HepG2 (cell line): ENCODE results near the gene GMEB2. TPM values are rescaled to one million over a fixed set of nuclear protein-coding genes. Genes with fewer than 3 reads are reported as not detected.

Source experiments
- ATRX ChIP-seq: sonication (generic); formaldehyde crosslinking; IDR thresholded peaks from 2 replicates; pipeline ENCODE4 v1.4.0; 2020; ENCODE audit warnings: missing genetic modification reagents, borderline replicate concordance
- CHD4 ChIP-seq: fragments of 200-600 bp; sonication (generic); IDR thresholded peaks from 2 replicates; pipeline ENCODE4 v1.7.0; 2017; ENCODE audit warnings: mild to moderate bottlenecking, low read length, borderline replicate concordance
- ETV6 ChIP-seq: sonication (generic); formaldehyde crosslinking; conservative IDR thresholded peaks from 2 replicates; pipeline ENCODE4 v1.4.0; 2020; ENCODE audit warnings: missing genetic modification reagents
- HOXA3 ChIP-seq: sonication (generic); formaldehyde crosslinking; IDR thresholded peaks from 2 replicates; pipeline ENCODE4 v1.5.0; 2020; ENCODE audit warnings: missing genetic modification reagents
- JUNB ChIP-seq: sonication (generic); formaldehyde crosslinking; IDR thresholded peaks from 2 replicates; pipeline ENCODE4 v1.8.0; 2022; ENCODE audit warnings: missing genetic modification reagents, mild to moderate bottlenecking, borderline replicate concordance
- MLLT10 ChIP-seq: sonication (generic); formaldehyde crosslinking; IDR thresholded peaks from 2 replicates; pipeline ENCODE4 v1.4.0; 2020; ENCODE audit warnings: missing genetic modification reagents
- PHF20 ChIP-seq: sonication (generic); formaldehyde crosslinking; IDR thresholded peaks from 2 replicates; pipeline ENCODE4 v1.5.0; 2020; ENCODE audit warnings: mild to moderate bottlenecking, missing genetic modification reagents
- POLR2G ChIP-seq: fragments of 200-400 bp; formaldehyde crosslinking; IDR thresholded peaks from 2 replicates; pipeline ENCODE4 v1.6.1; 2018; ENCODE audit warnings: mild to moderate bottlenecking, low read depth, low read length, moderate library complexity
- PRMT3 ChIP-seq: sonication (generic); formaldehyde crosslinking; IDR thresholded peaks from 2 replicates; pipeline ENCODE4 v1.8.1; 2022; ENCODE audit warnings: low read depth, mild to moderate bottlenecking, moderate library complexity, missing genetic modification reagents, borderline replicate concordance
- REL ChIP-seq: sonication (generic); formaldehyde crosslinking; conservative IDR thresholded peaks from 2 replicates; pipeline ENCODE4 v1.8.0; 2022; ENCODE audit warnings: mild to moderate bottlenecking, missing genetic modification reagents, moderate library complexity
- REXO4 ChIP-seq: sonication (generic); formaldehyde crosslinking; IDR thresholded peaks from 2 replicates; pipeline ENCODE4 v1.8.0; 2022; ENCODE audit warnings: missing genetic modification reagents, mild to moderate bottlenecking, borderline replicate concordance
- SOX5 ChIP-seq: IDR thresholded peaks from 2 replicates; pipeline ENCODE4 v1.6.1; 2016; ENCODE audit warnings: borderline replicate concordance
- SRSF9 ChIP-seq: fragments of 200-400 bp; formaldehyde crosslinking; IDR thresholded peaks from 2 replicates; pipeline ENCODE4 v1.6.1; 2018; ENCODE audit warnings: borderline replicate concordance, mild to moderate bottlenecking, low read depth, low read length; ENCODE audit not compliant: insufficient read depth, poor library complexity, severe bottlenecking
- ZFP90 ChIP-seq: sonication (generic); formaldehyde crosslinking; IDR thresholded peaks from 2 replicates; pipeline ENCODE4 v1.8.0; 2022; ENCODE audit warnings: missing genetic modification reagents, mild to moderate bottlenecking, inconsistent platforms, borderline replicate concordance
- ZNF292 ChIP-seq: sonication (generic); formaldehyde crosslinking; IDR thresholded peaks from 2 replicates; pipeline ENCODE4 v1.8.1; 2022; ENCODE audit warnings: mild to moderate bottlenecking, low read depth, missing genetic modification reagents, borderline replicate concordance
- ZNF441 ChIP-seq: sonication (generic); formaldehyde crosslinking; IDR thresholded peaks from 2 replicates; pipeline ENCODE4 v1.7.0; 2021; ENCODE audit warnings: missing genetic modification reagents, borderline replicate concordance
- ZNF503 ChIP-seq: sonication (generic); formaldehyde crosslinking; IDR thresholded peaks from 2 replicates; pipeline ENCODE4 v1.4.0; 2020; ENCODE audit warnings: missing genetic modification reagents
- ZNF510 ChIP-seq: sonication (generic); formaldehyde crosslinking; IDR thresholded peaks from 2 replicates; pipeline ENCODE4 v1.4.0; 2020; ENCODE audit warnings: low read depth, mild to moderate bottlenecking, missing genetic modification reagents
- ZNF792 ChIP-seq: IDR thresholded peaks from 2 replicates; pipeline ENCODE4 v1.6.1; 2016
- ZNF879 ChIP-seq: sonication (generic); formaldehyde crosslinking; IDR thresholded peaks from 2 replicates; pipeline ENCODE4 v1.8.1; 2023; ENCODE audit warnings: missing genetic modification reagents
- polyA plus RNA-seq, 8 experiments: library from polyadenylated mRNA; depleted of rRNA in 3 of 8; stranded (reverse) in 7 of 8; unstranded in 1 of 8; fragments of >200 nt; fragmentation: Illumina TruSeq in 4 of 8; extraction: Trizol in 4 of 8; gene quantifications; 2 replicates each; pipeline versions ENCODE4 v1.2.1 to v1.2.3, GENCODE V29; 2011 to 2016; ENCODE audit warnings: low read depth in 4 of 8, missing spikeins in 1 of 8, mixed read lengths in 1 of 8; ENCODE audit not compliant: insufficient read depth in 1 of 8
- total RNA-seq, 5 experiments: library from RNA; depleted of rRNA; stranded (reverse); fragments of >200 nt; fragmentation: Illumina TruSeq; extraction: Trizol; gene quantifications; 2 replicates each; pipeline ENCODE4 v1.2.3, GENCODE V29; 2016; ENCODE audit warnings: low read depth in 1 of 5
- TF ChIP-seq, protein P1 (sequence below): sonication (generic); formaldehyde crosslinking; IDR thresholded peaks from 2 replicates; pipeline ENCODE4 v1.5.0; 2020; ENCODE audit warnings: mild to moderate bottlenecking, missing genetic modification reagents
- TF ChIP-seq, protein P2 (sequence below): sonication (generic); formaldehyde crosslinking; IDR thresholded peaks from 2 replicates; pipeline ENCODE4 v1.4.0; 2020; ENCODE audit warnings: missing genetic modification reagents
- TF ChIP-seq, protein P3 (sequence below): IDR thresholded peaks from 2 replicates; pipeline ENCODE4 v1.6.1; 2018; ENCODE audit warnings: missing genetic modification reagents

GMEB2 gene
- total and polyA plus RNA-seq, 2 of the 13 experiments (the other 11 are each of a cell fraction or from before 2014, with no cell fraction given), result 10.6 to 12.4 TPM

GRCh38 chr20:63574829-63575743, 51.8 kb downstream of the GMEB2 start (continued):
- TF ChIP-seq, protein P1, sequence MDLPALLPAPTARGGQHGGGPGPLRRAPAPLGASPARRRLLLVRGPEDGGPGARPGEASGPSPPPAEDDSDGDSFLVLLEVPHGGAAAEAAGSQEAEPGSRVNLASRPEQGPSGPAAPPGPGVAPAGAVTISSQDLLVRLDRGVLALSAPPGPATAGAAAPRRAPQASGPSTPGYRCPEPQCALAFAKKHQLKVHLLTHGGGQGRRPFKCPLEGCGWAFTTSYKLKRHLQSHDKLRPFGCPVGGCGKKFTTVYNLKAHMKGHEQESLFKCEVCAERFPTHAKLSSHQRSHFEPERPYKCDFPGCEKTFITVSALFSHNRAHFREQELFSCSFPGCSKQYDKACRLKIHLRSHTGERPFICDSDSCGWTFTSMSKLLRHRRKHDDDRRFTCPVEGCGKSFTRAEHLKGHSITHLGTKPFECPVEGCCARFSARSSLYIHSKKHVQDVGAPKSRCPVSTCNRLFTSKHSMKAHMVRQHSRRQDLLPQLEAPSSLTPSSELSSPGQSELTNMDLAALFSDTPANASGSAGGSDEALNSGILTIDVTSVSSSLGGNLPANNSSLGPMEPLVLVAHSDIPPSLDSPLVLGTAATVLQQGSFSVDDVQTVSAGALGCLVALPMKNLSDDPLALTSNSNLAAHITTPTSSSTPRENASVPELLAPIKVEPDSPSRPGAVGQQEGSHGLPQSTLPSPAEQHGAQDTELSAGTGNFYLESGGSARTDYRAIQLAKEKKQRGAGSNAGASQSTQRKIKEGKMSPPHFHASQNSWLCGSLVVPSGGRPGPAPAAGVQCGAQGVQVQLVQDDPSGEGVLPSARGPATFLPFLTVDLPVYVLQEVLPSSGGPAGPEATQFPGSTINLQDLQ (CRISPR knock-in tag), result no peak
- TF ChIP-seq HOXA3 (CRISPR knock-in tag) (0 out of 2 replicates have a peak, but pooled peaks have one; percentile 55), ZFP90 (no peak), ZNF292 (CRISPR knock-in tag) (no peak), ZNF510 (CRISPR knock-in tag) (no peak), ETV6 (no peak), MLLT10 (no peak), REXO4 (no peak), SOX5 (CRISPR knock-in tag) (peak; percentile 11; the same call in 1 of the 2 replicates), ZNF792 (no peak), PHF20 (CRISPR knock-in tag) (0 out of 2 replicates have a peak, but pooled peaks have one; percentile 57), ZNF441 (CRISPR knock-in tag) (no peak), ATRX (CRISPR knock-in tag) (no peak), PRMT3 (no peak), REL (CRISPR knock-in tag) (no peak), SRSF9 (no peak), ZNF879 (CRISPR knock-in tag) (no peak), JUNB (CRISPR knock-in tag) (no peak), CHD4 (no peak), ZNF503 (no peak), POLR2G (0 out of 2 replicates have a peak, but pooled peaks have one; percentile 45)
- TF ChIP-seq, protein P2, sequence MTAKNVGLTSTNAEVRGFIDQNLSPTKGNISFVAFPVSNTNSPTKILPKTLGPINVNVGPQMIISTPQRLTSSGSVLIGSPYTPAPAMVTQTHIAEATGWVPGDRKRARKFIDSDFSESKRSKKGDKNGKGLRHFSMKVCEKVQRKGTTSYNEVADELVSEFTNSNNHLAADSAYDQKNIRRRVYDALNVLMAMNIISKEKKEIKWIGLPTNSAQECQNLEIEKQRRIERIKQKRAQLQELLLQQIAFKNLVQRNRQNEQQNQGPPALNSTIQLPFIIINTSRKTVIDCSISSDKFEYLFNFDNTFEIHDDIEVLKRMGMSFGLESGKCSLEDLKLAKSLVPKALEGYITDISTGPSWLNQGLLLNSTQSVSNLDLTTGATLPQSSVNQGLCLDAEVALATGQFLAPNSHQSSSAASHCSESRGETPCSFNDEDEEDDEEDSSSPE (CRISPR knock-in tag), result no peak
- TF ChIP-seq, protein P3, sequence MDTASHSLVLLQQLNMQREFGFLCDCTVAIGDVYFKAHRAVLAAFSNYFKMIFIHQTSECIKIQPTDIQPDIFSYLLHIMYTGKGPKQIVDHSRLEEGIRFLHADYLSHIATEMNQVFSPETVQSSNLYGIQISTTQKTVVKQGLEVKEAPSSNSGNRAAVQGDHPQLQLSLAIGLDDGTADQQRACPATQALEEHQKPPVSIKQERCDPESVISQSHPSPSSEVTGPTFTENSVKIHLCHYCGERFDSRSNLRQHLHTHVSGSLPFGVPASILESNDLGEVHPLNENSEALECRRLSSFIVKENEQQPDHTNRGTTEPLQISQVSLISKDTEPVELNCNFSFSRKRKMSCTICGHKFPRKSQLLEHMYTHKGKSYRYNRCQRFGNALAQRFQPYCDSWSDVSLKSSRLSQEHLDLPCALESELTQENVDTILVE (CRISPR knock-in tag), result peak; percentile 37; the same call in 1 of the 2 replicates
